Type B pancreatic cell (in vitro differentiated cells): Measurements from ENCODE around the gene OXNAD1. TPM values are rescaled to one million over a fixed set of nuclear protein-coding genes. Genes with fewer than 3 reads are reported as not detected.
A peak's percentile ranks its signal among the peaks of the same experiment; 100 is the strongest.

ENCODE experiments used
- DNase-seq: peaks from one replicate; pipeline ENCODE4 v3.0.0; 2021; ENCODE audit warnings: mixed read lengths; ENCODE audit not compliant: unreplicated experiment; ENCODE audit errors: extremely low spot score
- H3K27ac Mint-ChIP-seq: 2 replicates; pipeline ENCODE4 v1.8.0; 2021; ENCODE audit warnings: mild to moderate bottlenecking, mixed read lengths
- H3K27me3 Mint-ChIP-seq: 2 replicates; pipeline ENCODE4 v1.8.0; 2021; ENCODE audit warnings: mixed read lengths
- H3K36me3 Mint-ChIP-seq: 2 replicates; pipeline ENCODE4 v1.8.0; 2021; ENCODE audit warnings: mixed read lengths
- H3K4me1 Mint-ChIP-seq: one replicate; pipeline ENCODE4 v1.8.0; 2021; ENCODE audit warnings: mixed read lengths; ENCODE audit not compliant: unreplicated experiment
- H3K4me3 Mint-ChIP-seq: 2 replicates; pipeline ENCODE4 v1.8.0; 2021; ENCODE audit warnings: mild to moderate bottlenecking, mixed read lengths
- H3K9me3 Mint-ChIP-seq: 2 replicates; pipeline ENCODE4 v1.8.0; 2021; ENCODE audit warnings: mixed read lengths
- CTCF ChIP-seq: fragments of 200-600 bp; sonication (generic); conservative IDR thresholded peaks from 2 replicates; pipeline ENCODE4 v1.5.0; 2021; ENCODE audit warnings: antibody characterized with exemption, mild to moderate bottlenecking
- total RNA-seq: library from RNA; stranded (reverse); gene quantifications from 2 replicates; pipeline ENCODE4 v1.2.1, GENCODE V29; 2021; ENCODE audit warnings: low replicate concordance

The OXNAD1 gene
- total RNA-seq, 1 donor from 2014 or later: 16.0 TPM

- Mint-ChIP-seq H3K9me3 (no peaks in the 10 kb centered on the region), H3K36me3 (no peaks in the 10 kb centered on the region), H3K4me3 (no peak overlapping the region), H3K27ac (no peak overlapping the region), H3K27me3 (no peaks in the 10 kb centered on the region), H3K4me1 (no peaks in the 10 kb centered on the region)
- no peak for DNase-seq
- no peak for TF ChIP-seq CTCF
These were observed 6.8 kb upstream of the OXNAD1 start for GRCh38 chr3:16258177-16258576.

GRCh38 chr3:16258866-16259265 is 6.1 kb upstream of the OXNAD1 start:
- TF ChIP-seq CTCF: no peak
- Mint-ChIP-seq H3K27me3 (no peaks in the 10 kb centered on the region), H3K4me1 (peaks cover under 1% of the 10 kb centered on the region), H3K4me3 (no peak overlapping the region), H3K27ac (no peak overlapping the region), H3K9me3 (no peaks in the 10 kb centered on the region), H3K36me3 (no peaks in the 10 kb centered on the region)
- DNase-seq: no peak

- no peak for DNase-seq
- H3K36me3 Mint-ChIP-seq: no peaks in the 10 kb centered on the region
- H3K27ac Mint-ChIP-seq: no peak overlapping the region
- no peak overlapping the region for H3K4me3 Mint-ChIP-seq
- H3K4me1 Mint-ChIP-seq: peaks cover 7% of the 10 kb centered on the region
- H3K27me3 Mint-ChIP-seq: no peaks in the 10 kb centered on the region
- H3K9me3 Mint-ChIP-seq: no peaks in the 10 kb centered on the region
- TF ChIP-seq CTCF: no peak
These were observed 5.0 kb upstream of the OXNAD1 start for GRCh38 chr3:16260046-16260445.

- Mint-ChIP-seq H3K36me3 (no peaks in the 10 kb centered on the region), H3K27ac (no peak overlapping the region), H3K4me3 (no peak overlapping the region), H3K27me3 (no peaks in the 10 kb centered on the region), H3K4me1 (peaks cover 13% of the 10 kb centered on the region), H3K9me3 (no peaks in the 10 kb centered on the region)
- TF ChIP-seq CTCF: no peak
- no peak for DNase-seq
These were observed 2.8 kb upstream of the OXNAD1 start for GRCh38 chr3:16262174-16262573.

- TF ChIP-seq CTCF: no peak
- Mint-ChIP-seq H3K36me3 (no peaks in the 10 kb centered on the region), H3K9me3 (no peaks in the 10 kb centered on the region), H3K4me1 (peaks cover 19% of the 10 kb centered on the region), H3K27me3 (no peaks in the 10 kb centered on the region), H3K4me3 (peak overlapping the region; percentile 98), H3K27ac (peak overlapping the region; percentile 99)
- DNase-seq: no peak
These were observed 771 bp upstream of the OXNAD1 start for GRCh38 chr3:16264174-16264707.

GRCh38 chr3:16265455-16265786 is 409 bp downstream of the OXNAD1 start:
- H3K27me3 Mint-ChIP-seq: no peaks in the 10 kb centered on the region
- H3K4me1 Mint-ChIP-seq: peaks cover 19% of the 10 kb centered on the region
- no peak for DNase-seq
- no peaks in the 10 kb centered on the region for H3K9me3 Mint-ChIP-seq
- H3K27ac Mint-ChIP-seq: peak overlapping the region; percentile 99
- peak overlapping the region; percentile 98 for H3K4me3 Mint-ChIP-seq
- TF ChIP-seq CTCF: no peak
- no peaks in the 10 kb centered on the region for H3K36me3 Mint-ChIP-seq
